WI38 (cell line): ENCODE data around the gene PARD3.
"Not testable (repeated sequence)": the region's sequence is repeated elsewhere in the genome, so short reads cannot be mapped to it uniquely, and the experiment has no call there.

ENCODE experiments used
- H3K4me3 ChIP-seq: 2 replicates; pipeline ENCODE4 v1.5.1; 2011; ENCODE audit warnings: low read depth, mild to moderate bottlenecking, control low read depth, low read length
- TF ChIP-seq, protein P1 (sequence below): IDR thresholded peaks from 2 replicates; pipeline ENCODE4 v1.5.1; 2012; ENCODE audit warnings: low read depth, mild to moderate bottlenecking, control low read depth, low read length

The PARD3 gene

GRCh38 chr10:34281661-34282582 lies 533.2 kb downstream of the PARD3 start:
- TF ChIP-seq, protein P1, sequence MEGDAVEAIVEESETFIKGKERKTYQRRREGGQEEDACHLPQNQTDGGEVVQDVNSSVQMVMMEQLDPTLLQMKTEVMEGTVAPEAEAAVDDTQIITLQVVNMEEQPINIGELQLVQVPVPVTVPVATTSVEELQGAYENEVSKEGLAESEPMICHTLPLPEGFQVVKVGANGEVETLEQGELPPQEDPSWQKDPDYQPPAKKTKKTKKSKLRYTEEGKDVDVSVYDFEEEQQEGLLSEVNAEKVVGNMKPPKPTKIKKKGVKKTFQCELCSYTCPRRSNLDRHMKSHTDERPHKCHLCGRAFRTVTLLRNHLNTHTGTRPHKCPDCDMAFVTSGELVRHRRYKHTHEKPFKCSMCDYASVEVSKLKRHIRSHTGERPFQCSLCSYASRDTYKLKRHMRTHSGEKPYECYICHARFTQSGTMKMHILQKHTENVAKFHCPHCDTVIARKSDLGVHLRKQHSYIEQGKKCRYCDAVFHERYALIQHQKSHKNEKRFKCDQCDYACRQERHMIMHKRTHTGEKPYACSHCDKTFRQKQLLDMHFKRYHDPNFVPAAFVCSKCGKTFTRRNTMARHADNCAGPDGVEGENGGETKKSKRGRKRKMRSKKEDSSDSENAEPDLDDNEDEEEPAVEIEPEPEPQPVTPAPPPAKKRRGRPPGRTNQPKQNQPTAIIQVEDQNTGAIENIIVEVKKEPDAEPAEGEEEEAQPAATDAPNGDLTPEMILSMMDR = no peak
- no peak overlapping the region for H3K4me3 ChIP-seq

DNA sequence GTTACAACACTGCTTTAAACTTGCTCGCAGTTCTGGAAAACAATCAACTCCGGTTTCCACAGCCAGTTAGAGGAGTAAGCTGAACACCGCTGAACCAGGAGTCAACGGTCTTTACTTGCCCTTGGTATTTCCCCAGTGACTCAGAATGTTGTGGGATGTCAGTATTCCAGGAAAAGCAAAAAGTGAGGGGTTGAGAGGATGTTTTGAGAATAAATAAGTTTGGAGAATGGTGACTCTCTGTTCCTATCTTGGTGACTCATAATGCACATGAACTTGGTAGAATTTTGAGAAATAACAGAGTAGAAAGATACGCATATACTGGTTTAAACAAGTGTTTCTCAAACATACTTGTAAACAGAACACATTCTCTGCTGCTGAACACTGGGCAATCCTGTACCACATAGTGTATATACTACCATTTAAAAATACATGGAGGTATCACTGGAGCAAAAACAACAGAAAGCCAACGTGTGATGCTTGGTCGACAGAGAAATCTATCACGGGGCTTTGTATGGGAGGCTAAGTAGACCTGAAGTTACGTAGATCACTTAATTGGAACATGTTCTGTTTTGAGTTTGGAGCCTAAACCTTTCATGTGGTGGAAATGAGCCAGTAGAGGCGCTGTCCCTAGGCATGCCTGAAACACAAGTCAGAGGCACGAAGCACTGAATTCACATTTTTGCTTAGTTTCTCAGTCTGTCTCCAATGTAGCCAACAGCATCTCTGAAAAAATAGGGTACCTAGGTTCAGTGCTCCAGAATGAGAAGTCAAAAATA lies 534.3 kb downstream of the PARD3 start:
- H3K4me3 ChIP-seq = peak overlapping the region; percentile 32

GRCh38 chr10:34275626-34276130 lies 539.4 kb downstream of the PARD3 start:
- TF ChIP-seq, protein P1 = no peak
- no peak overlapping the region for H3K4me3 ChIP-seq

More for the DNA sequence above, 534.3 kb downstream of the PARD3 start:
- TF ChIP-seq, protein P1 = peak; percentile 53

DNA sequence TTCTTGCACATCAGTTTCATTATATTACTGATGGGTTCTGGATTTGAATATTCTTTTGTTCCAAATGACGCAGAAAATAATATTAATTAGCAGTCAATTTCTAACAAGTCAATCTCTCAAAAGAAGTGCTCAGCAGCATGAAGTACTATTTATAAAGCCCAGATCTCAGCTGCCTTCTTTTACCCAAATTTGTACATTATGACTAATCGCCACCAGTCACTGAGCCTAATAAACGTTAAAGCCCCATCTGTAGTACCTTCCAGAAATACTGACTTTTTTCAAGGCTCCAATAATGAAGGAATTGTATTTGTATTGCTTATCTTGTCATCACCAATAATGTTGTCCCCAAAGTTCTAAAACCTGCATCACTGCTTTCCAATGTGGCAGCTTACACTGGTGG lies 540.2 kb downstream of the PARD3 start:
- TF ChIP-seq, protein P1 = no peak
- no peak overlapping the region for H3K4me3 ChIP-seq

DNA sequence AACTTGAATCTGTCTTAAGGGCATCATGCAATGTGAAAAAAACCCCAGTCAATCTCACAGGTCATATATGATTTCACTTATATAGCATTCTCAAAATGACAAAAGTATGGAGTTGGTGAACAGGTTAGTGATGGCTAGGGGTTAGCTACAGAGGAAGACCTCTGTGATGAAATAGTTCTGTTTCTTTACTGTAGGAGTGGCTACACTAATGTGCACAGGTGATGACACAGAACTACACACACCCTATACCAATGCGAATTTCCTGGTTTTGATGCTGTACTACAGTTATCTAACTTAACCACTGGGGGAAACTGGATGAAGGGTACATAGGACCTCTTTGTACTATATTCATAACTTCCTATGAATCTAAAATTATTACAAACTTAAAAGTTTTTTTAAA lies 541.8 kb downstream of the PARD3 start:
- TF ChIP-seq, protein P1 = no peak
- H3K4me3 ChIP-seq = no peak overlapping the region

DNA sequence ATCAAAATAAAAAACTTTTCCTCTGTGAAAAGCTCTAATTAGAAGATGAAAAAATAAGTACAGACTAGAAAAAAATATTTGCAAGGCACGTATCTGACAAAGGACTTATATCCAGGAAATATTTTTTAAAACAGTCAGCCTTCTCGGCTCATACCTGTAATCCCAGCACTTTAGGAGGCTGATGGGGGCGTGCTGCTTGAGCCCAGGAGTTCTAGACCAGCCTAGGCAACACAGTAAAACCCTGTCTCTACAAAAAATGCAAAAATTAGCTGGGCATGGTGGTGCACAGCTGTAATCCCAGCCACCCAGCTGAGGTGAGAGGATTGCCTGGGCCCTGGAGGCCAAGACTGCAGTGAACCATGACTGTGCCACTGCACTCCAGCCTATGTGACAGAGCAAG lies 542.8 kb downstream of the PARD3 start:
- H3K4me3 ChIP-seq = no peak overlapping the region
- TF ChIP-seq, protein P1 = no peak

GRCh38 chr10:34268410-34268809 lies 546.7 kb downstream of the PARD3 start:
- not testable (repeated sequence) for H3K4me3 ChIP-seq
